ENCODE results near the gene RILP.

- TF ChIP-seq, protein P1, sequence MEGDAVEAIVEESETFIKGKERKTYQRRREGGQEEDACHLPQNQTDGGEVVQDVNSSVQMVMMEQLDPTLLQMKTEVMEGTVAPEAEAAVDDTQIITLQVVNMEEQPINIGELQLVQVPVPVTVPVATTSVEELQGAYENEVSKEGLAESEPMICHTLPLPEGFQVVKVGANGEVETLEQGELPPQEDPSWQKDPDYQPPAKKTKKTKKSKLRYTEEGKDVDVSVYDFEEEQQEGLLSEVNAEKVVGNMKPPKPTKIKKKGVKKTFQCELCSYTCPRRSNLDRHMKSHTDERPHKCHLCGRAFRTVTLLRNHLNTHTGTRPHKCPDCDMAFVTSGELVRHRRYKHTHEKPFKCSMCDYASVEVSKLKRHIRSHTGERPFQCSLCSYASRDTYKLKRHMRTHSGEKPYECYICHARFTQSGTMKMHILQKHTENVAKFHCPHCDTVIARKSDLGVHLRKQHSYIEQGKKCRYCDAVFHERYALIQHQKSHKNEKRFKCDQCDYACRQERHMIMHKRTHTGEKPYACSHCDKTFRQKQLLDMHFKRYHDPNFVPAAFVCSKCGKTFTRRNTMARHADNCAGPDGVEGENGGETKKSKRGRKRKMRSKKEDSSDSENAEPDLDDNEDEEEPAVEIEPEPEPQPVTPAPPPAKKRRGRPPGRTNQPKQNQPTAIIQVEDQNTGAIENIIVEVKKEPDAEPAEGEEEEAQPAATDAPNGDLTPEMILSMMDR (IDR thresholded peaks at IDR 0.05): no peak
- TF ChIP-seq EZH2 (IDR thresholded peaks at IDR 0.05) (no peak), EZH2phosphoT487 (IDR thresholded peaks at IDR 0.05) (no peak)
These were observed 41.0 kb upstream of the RILP start for GRCh38 chr17:1690544-1691221.

Measured in neural progenitor cell (in vitro differentiated cells).